DMS53 treated with DMSO at 0.1 percent for 48 hours (cell line): ENCODE measurements around the gene UBE2N.
A peak's percentile ranks its signal among the peaks of the same experiment; 100 is the strongest.

Experiments used
- DNase-seq: peaks from one replicate; lab custom pipeline; 2025; ENCODE audit not compliant: unreplicated experiment; lab: John Stamatoyannopoulos, UW

The UBE2N gene

GRCh38 chr12:93441617-93442410 lies at the start of gene UBE2N:
UBE2N (minus strand) TSS chr12:93441947; CDS start chr12:93441884, 63 bp downstream.
- DNase-seq: peak; percentile 94

- no peak for DNase-seq
These were observed 42.7 kb upstream of the UBE2N start for GRCh38 chr12:93484315-93484981.

DNA sequence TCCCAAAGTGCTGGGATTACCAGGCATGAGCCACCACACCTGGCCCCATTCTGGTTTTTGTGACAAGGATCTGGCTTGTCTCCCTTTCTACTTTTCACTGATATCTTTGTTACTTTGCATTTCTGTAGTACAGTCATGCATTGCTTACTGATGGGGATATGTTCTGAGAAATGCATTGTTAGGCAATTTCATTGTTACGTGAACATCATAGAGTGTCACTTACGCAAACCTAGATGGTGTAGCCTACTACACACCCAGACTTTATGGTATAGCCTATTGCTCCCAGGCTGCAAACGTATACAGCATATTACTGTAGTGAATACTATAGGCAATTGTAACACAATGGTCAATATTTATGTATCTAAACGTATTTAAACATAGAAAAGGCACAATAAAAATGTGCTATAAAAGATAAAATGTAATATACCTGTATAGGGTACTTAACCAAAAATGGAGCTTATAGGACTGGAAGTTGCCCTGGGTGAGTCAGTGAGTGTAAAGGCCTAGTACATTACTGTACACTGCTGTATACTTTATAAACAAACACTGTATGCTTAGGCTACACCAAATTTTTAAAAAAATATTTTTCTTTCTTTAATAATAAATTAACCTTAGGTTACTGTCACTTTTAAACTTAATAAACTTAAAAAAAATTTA lies 41.5 kb upstream of the UBE2N start:
- DNase-seq: no peak

DNA sequence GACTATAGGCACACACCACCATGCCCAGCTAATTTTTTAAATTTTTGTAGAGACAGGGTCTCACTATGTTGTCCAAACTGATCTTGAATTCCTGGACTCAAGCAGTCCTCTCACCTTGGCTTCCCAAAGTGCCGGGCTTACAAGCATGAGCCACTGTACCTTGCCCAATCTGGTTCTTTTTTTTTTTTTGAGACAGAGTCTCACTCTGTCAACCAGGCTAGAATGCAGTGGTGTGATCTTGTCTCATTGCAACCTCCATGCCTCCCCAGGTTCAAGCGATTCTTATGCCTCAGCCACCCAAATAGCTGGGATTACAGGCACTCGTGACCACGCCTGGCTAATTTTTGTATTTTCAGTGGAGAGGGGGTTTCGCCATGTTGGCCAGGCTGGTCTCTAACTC lies 41.0 kb upstream of the UBE2N start:
- DNase-seq: no peak

DNA sequence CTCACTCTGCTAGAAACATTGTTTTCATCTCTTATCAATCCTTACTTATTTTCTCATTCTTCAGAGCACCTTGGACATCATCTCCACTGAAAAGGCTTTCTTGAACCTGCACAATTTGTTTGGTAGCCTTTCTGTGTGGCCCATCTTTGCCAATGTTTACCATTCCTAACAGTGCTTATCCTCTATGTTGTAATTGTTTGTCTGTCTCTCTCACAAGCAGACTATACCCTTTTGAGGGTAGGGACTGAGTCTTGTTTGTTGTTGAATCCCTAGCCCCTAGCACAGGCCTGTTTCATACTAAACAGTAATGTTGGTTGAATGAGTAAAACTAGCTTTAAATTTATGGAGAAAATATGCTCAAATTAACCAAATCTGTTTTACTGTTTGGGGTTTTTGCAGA lies 34.8 kb upstream of the UBE2N start:
- DNase-seq: no peak

- no peak for DNase-seq
These were observed 27.6 kb upstream of the UBE2N start for GRCh38 chr12:93469386-93469785.

DNA sequence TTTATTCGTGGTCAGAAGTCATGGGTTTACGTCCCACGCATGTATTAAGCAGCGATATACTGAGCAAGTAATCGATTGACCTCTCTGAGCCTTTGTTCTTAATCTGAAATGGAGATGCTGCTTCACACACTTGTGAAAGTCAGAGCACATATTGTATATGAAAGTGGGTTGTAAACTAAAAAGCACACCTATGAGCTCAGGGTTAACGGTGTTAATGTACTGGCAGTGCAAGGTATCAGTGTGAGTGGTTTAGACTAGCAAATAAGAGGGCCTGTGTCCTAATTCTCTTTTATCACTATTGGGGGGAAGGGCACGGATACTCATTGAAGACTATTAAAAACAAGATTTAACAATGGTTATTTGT lies 26.2 kb upstream of the UBE2N start:
- DNase-seq: peak; percentile 34

DNA sequence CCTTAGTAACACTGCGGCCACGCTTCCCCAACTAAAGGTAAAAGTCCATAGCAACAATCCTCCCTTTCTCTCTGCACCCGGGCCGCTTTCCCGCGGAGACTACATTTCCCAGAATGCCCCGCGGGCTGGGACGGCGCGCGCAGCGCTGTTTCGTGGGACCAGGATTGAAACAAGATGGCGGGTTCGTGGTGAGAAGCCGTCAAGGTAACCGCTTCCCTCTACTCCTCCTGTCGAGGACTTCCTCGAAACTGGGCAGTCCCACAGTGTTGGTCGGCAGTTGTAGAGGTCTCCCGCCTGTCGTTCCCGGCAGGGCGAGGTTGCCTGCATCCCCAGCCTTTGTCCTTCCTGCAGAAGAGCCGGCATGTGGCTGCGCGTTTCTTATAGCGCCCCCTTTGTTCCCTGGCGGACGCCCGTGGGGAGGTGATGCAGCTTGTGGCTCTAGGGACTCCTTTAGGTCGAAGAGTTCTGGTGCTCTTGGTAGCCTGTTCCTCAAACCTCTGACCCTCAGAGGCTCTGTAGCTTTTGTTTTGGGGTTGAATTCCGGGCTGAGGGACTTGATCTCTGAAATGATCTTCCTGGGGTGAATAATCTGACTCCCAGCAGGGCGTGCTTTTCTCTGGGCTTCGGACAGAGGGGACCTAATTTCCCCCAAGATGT lies 25.7 kb upstream of the UBE2N start, which contains the start of gene MRPL42:
MRPL42 (plus strand) TSS at position 164 of the 657 bp plus-strand sequence. CDS start 1,772 bp downstream, outside the sequence.
- peak; percentile 93 for DNase-seq

GRCh38 chr12:93466625-93467350 lies 25.0 kb upstream of the UBE2N start:
- DNase-seq: no peak

- no peak for DNase-seq
These were observed 24.1 kb upstream of the UBE2N start for GRCh38 chr12:93465841-93466240.

GRCh38 chr12:93461503-93461902 lies 19.8 kb upstream of the UBE2N start:
- no peak for DNase-seq

GRCh38 chr12:93460902-93461301 lies 19.2 kb upstream of the UBE2N start:
- no peak for DNase-seq

DNA sequence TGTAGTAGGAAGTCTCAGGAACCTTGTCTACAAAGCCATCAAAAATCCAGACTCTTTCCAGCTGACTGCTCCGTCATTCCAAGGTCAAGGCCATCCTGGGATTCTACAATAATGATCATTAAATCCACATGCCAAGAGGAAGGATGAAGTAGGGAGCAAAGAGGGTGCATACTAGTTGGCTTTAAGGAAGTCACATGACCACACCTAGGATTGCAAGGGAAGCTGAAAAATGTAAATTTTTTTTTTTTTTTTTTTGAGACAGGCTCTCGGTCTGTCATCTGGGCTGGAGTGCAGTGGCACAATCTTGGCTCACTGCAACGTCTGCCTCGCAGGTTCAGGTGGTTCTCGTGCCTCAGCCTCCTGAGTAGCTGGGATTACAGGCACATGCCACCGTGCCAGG lies 18.3 kb upstream of the UBE2N start:
- no peak for DNase-seq

DNA sequence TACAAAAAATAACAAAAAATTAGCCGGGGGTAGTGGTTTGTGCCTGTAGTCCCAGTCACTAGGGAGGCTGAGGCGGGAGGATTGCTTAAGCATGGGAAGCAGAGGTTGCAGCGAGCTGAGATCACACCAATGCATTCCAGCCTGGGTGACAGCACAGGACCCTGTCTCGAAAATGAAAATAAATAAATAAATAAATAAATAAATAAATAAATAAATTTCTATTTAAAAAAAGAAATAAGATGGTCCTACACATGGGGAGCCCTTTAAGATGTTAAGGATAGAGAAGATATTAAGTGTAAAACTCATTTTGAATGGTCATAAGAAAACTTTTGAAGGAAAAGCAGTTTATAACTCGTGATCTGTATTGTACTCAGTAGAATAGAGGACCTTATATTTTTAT lies 17.4 kb upstream of the UBE2N start:
- no peak for DNase-seq

- DNase-seq: no peak
These were observed 14.3 kb upstream of the UBE2N start for GRCh38 chr12:93456077-93456476.

GRCh38 chr12:93453633-93454032 lies 11.9 kb upstream of the UBE2N start:
- DNase-seq: no peak

GRCh38 chr12:93451423-93452158 lies 9.8 kb upstream of the UBE2N start:
- DNase-seq: no peak

- no peak for DNase-seq
These were observed 7.5 kb upstream of the UBE2N start for GRCh38 chr12:93449277-93449676.

DNA sequence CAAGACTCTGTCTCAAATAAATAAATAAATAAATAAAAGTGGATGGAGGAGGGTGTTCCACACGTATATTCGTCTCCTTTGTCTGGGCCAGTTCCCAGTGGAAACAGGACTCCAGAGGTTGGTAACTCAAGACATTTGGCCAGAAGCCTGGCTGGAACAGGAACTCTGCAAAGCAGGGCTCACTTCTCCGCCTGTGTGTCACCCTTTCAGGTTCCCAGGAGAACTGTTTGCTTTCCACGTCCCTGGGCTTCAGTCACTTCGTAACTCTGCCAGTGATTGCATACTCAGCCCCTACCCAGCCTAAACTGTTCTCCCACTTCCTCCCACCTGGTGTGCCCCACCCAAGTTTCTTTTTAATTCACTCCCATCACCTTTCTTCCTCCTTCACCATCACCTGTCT lies 7.0 kb upstream of the UBE2N start:
- DNase-seq: no peak
